ENCODE results near the gene RUNX1.

RUNX1 gene

DNA sequence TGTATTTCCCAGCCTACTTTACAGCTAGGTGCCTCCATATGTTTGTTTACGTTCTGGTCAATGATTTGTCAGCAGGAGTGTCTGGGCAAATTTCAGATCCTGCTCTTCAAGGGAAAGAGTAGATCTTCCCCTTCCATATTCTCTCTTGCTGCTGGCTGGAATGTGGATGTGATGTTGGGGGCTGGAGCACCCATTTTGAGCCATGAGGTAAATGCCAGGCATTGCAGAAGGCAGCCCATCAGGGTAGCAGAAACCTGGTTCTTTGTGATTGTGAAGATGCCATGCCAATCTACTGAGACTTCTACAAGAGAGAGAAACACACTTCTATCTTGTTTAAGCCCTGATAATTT, 25.1 kb downstream of the RUNX1 start:
- Histone ChIP-seq H3K79me2 (no peaks in the 10 kb centered on the region), H3K9ac (no peak overlapping the region), H3K4me2 (ENCODE audit: low read length) (no peak overlapping the region), H2AFZ (no peak overlapping the region), H3K4me1 (no peaks in the 10 kb centered on the region), H3K4me3 (ENCODE audit: low read depth, low read length) (no peak overlapping the region), H3K27ac (no peak overlapping the region), H3K27me3 (ENCODE audit: control insufficient read depth, insufficient read depth, low read length) (no peaks in the 10 kb centered on the region), H3K9me3 (ENCODE audit: control insufficient read depth, low read length) (no peaks in the 10 kb centered on the region), H3K36me3 (ENCODE audit: control insufficient read depth, insufficient read depth, low read length) (no peaks in the 10 kb centered on the region)
- TF ChIP-seq, protein P1, sequence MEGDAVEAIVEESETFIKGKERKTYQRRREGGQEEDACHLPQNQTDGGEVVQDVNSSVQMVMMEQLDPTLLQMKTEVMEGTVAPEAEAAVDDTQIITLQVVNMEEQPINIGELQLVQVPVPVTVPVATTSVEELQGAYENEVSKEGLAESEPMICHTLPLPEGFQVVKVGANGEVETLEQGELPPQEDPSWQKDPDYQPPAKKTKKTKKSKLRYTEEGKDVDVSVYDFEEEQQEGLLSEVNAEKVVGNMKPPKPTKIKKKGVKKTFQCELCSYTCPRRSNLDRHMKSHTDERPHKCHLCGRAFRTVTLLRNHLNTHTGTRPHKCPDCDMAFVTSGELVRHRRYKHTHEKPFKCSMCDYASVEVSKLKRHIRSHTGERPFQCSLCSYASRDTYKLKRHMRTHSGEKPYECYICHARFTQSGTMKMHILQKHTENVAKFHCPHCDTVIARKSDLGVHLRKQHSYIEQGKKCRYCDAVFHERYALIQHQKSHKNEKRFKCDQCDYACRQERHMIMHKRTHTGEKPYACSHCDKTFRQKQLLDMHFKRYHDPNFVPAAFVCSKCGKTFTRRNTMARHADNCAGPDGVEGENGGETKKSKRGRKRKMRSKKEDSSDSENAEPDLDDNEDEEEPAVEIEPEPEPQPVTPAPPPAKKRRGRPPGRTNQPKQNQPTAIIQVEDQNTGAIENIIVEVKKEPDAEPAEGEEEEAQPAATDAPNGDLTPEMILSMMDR (IDR thresholded peaks at IDR 0.05): no peak

- no peak overlapping the region for H3K27ac ChIP-seq
These were observed 25.6 kb downstream of the RUNX1 start for GRCh38 chr21:35023396-35024070.

GRCh38 chr21:35021546-35021945, 27.6 kb downstream of the RUNX1 start:
- TF ChIP-seq, protein P1 (IDR thresholded peaks at IDR 0.05): no peak
- no peak overlapping the region for H3K4me3 ChIP-seq (ENCODE audit: low read depth, low read length)
- no peak overlapping the region for H3K4me2 ChIP-seq (ENCODE audit: low read length)
- H3K9me3 ChIP-seq (ENCODE audit: control insufficient read depth, low read length): no peaks in the 10 kb centered on the region
- H2AFZ ChIP-seq: no peak overlapping the region
- no peak overlapping the region for H3K27ac ChIP-seq
- H3K27me3 ChIP-seq (ENCODE audit: control insufficient read depth, insufficient read depth, low read length): no peaks in the 10 kb centered on the region
- H3K4me1 ChIP-seq: no peaks in the 10 kb centered on the region
- H3K9ac ChIP-seq: no peak overlapping the region
- H3K79me2 ChIP-seq: no peaks in the 10 kb centered on the region
- H3K36me3 ChIP-seq (ENCODE audit: control insufficient read depth, insufficient read depth, low read length): no peaks in the 10 kb centered on the region

More at GRCh38 chr21:35023396-35024070, 25.6 kb downstream of the RUNX1 start:
- Histone ChIP-seq H3K4me3 (ENCODE audit: low read depth, low read length) (no peak overlapping the region), H3K9ac (no peak overlapping the region), H3K9me3 (ENCODE audit: control insufficient read depth, low read length) (no peaks in the 10 kb centered on the region), H3K27me3 (ENCODE audit: control insufficient read depth, insufficient read depth, low read length) (no peaks in the 10 kb centered on the region), H3K36me3 (ENCODE audit: control insufficient read depth, insufficient read depth, low read length) (no peaks in the 10 kb centered on the region), H3K4me2 (ENCODE audit: low read length) (no peak overlapping the region), H3K4me1 (no peaks in the 10 kb centered on the region), H3K79me2 (no peaks in the 10 kb centered on the region), H2AFZ (no peak overlapping the region)
- TF ChIP-seq, protein P1 (IDR thresholded peaks at IDR 0.05): no peak

GRCh38 chr21:35020902-35021301, 28.2 kb downstream of the RUNX1 start:
- Histone ChIP-seq H3K4me2 (ENCODE audit: low read length) (no peak overlapping the region), H2AFZ (no peak overlapping the region), H3K27ac (no peak overlapping the region), H3K79me2 (no peaks in the 10 kb centered on the region), H3K9ac (no peak overlapping the region), H3K4me3 (ENCODE audit: low read depth, low read length) (no peak overlapping the region), H3K27me3 (ENCODE audit: control insufficient read depth, insufficient read depth, low read length) (no peaks in the 10 kb centered on the region), H3K36me3 (ENCODE audit: control insufficient read depth, insufficient read depth, low read length) (no peaks in the 10 kb centered on the region), H3K9me3 (ENCODE audit: control insufficient read depth, low read length) (no peaks in the 10 kb centered on the region), H3K4me1 (no peaks in the 10 kb centered on the region)
- TF ChIP-seq, protein P1 (IDR thresholded peaks at IDR 0.05): no peak

- H3K4me3 ChIP-seq (ENCODE audit: low read depth, low read length): no peak overlapping the region
- H2AFZ ChIP-seq: no peak overlapping the region
- no peaks in the 10 kb centered on the region for H3K27me3 ChIP-seq (ENCODE audit: control insufficient read depth, insufficient read depth, low read length)
- H3K9ac ChIP-seq: no peak overlapping the region
- no peaks in the 10 kb centered on the region for H3K79me2 ChIP-seq
- no peaks in the 10 kb centered on the region for H3K4me1 ChIP-seq
- H3K36me3 ChIP-seq (ENCODE audit: control insufficient read depth, insufficient read depth, low read length): no peaks in the 10 kb centered on the region
- TF ChIP-seq, protein P1 (IDR thresholded peaks at IDR 0.05): no peak
- no peaks in the 10 kb centered on the region for H3K9me3 ChIP-seq (ENCODE audit: control insufficient read depth, low read length)
- no peak overlapping the region for H3K4me2 ChIP-seq (ENCODE audit: low read length)
- H3K27ac ChIP-seq: no peak overlapping the region
These were observed 28.7 kb downstream of the RUNX1 start for GRCh38 chr21:35020436-35020835.
